MM.1S (cell line): ENCODE data around the gene TIMM9.

Experiments
- DNase-seq: peaks from one replicate; pipeline ENCODE4 v3.0.0-alpha.2; 2015
- H2AFZ ChIP-seq: fragments of 300-600 bp; sonication (generic); 2 replicates; pipeline ENCODE4 v1.6.0; 2016; ENCODE audit warnings: antibody characterized with exemption, low read length
- H3F3A ChIP-seq: fragments of 300-600 bp; sonication (generic); 2 replicates; pipeline ENCODE4 v1.6.1; 2016; ENCODE audit warnings: mild to moderate bottlenecking, antibody characterized with exemption, low read length, moderate library complexity, mixed read lengths; ENCODE audit not compliant: insufficient read depth
- H3K27ac ChIP-seq: fragments of 300-600 bp; sonication (generic); 2 replicates; pipeline ENCODE4 v1.5.1; 2016; ENCODE audit warnings: mild to moderate bottlenecking, low read length
- H3K27me3 ChIP-seq: fragments of 300-600 bp; sonication (generic); replicated peaks from 2 replicates; pipeline ENCODE4 v1.6.0; 2016; ENCODE audit warnings: low read length; ENCODE audit not compliant: insufficient read depth
- H3K36me3 ChIP-seq: fragments of 300-600 bp; sonication (generic); replicated peaks from 2 replicates; pipeline ENCODE4 v1.6.1; 2016; ENCODE audit warnings: mild to moderate bottlenecking, low read length, mixed read lengths; ENCODE audit not compliant: insufficient read depth
- H3K4me1 ChIP-seq: fragments of 300-600 bp; sonication (generic); 2 replicates; pipeline ENCODE4 v1.6.1; 2016; ENCODE audit warnings: low read length, mixed read lengths
- H3K4me2 ChIP-seq: fragments of 300-600 bp; sonication (generic); 2 replicates; pipeline ENCODE4 v1.6.0; 2016; ENCODE audit warnings: low read depth, low read length
- H3K4me3 ChIP-seq: fragments of 300-600 bp; sonication (generic); 2 replicates; pipeline ENCODE4 v1.5.1; 2016; ENCODE audit warnings: low read length, mixed read lengths
- H3K79me2 ChIP-seq: fragments of 300-600 bp; sonication (generic); 2 replicates; pipeline ENCODE4 v1.6.1; 2016; ENCODE audit warnings: mixed run types, low read length, mixed read lengths
- H3K9ac ChIP-seq: fragments of 300-600 bp; sonication (generic); 2 replicates; pipeline ENCODE4 v1.6.1; 2016; ENCODE audit warnings: low read length, mixed read lengths
- H3K9me2 ChIP-seq: fragments of 300-600 bp; sonication (generic); replicated peaks from 2 replicates; pipeline ENCODE4 v1.6.1; 2016; ENCODE audit warnings: mild to moderate bottlenecking, low read length, mixed read lengths; ENCODE audit not compliant: insufficient read depth
- H3K9me3 ChIP-seq: fragments of 300-600 bp; sonication (generic); replicated peaks from 2 replicates; pipeline ENCODE4 v1.6.1; 2016; ENCODE audit warnings: mild to moderate bottlenecking, low read length, mixed read lengths; ENCODE audit not compliant: insufficient read depth
- H4K20me1 ChIP-seq: fragments of 300-600 bp; sonication (generic); 2 replicates; pipeline ENCODE4 v1.6.1; 2016; ENCODE audit warnings: mild to moderate bottlenecking, low read length, moderate library complexity, mixed read lengths; ENCODE audit not compliant: insufficient read depth
- EZH2 ChIP-seq: fragments of 300-600 bp; sonication (generic); optimal IDR thresholded peaks from 2 replicates; pipeline ENCODE3; 2017; ENCODE audit warnings: low read depth, mild to moderate bottlenecking, antibody characterized with exemption, low read length, mixed read lengths
- EZH2phosphoT487 ChIP-seq: fragments of 300-600 bp; sonication (generic); IDR thresholded peaks from 2 replicates; pipeline ENCODE4 v1.6.1; 2018; ENCODE audit warnings: antibody characterized with exemption, low read length
- TF ChIP-seq, protein P1 (sequence below): fragments of 300-600 bp; sonication (generic); IDR thresholded peaks from 2 replicates; pipeline ENCODE4 v1.5.1; 2016; ENCODE audit warnings: antibody characterized with exemption, low read length, mixed read lengths

The TIMM9 gene

DNA sequence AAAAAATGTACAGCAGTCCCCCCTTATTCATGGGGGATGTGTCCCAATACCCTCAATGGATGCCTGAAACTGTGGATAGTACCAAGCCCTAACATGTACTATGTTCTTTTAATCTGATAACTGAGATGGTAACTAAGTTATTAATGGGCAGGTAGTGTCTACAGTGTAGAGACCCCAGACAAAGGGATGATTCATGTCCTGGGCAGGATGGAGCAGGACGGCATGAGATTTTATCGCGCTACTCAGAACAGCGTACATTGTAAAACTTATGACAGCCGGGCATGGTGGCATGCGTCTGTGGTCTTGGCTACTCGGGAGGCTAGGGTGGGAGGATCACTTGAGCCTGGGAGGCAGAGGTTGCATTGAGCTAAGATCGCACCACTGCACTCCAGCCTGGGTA lies 37.3 kb upstream of the TIMM9 start:
- no peaks in the 10 kb centered on the region for H3F3A ChIP-seq
- no peak overlapping the region for H3K9ac ChIP-seq
- no peaks in the 10 kb centered on the region for H3K9me3 ChIP-seq
- H2AFZ ChIP-seq: no peak overlapping the region
- H3K79me2 ChIP-seq: no peaks in the 10 kb centered on the region
- no peak for DNase-seq
- no peaks in the 10 kb centered on the region for H3K27me3 ChIP-seq
- H3K27ac ChIP-seq: no peak overlapping the region
- no peaks in the 10 kb centered on the region for H4K20me1 ChIP-seq
- no peaks in the 10 kb centered on the region for H3K36me3 ChIP-seq
- no peaks in the 10 kb centered on the region for H3K9me2 ChIP-seq
- TF ChIP-seq EZH2 (no peak), EZH2phosphoT487 (no peak)
- TF ChIP-seq, protein P1, sequence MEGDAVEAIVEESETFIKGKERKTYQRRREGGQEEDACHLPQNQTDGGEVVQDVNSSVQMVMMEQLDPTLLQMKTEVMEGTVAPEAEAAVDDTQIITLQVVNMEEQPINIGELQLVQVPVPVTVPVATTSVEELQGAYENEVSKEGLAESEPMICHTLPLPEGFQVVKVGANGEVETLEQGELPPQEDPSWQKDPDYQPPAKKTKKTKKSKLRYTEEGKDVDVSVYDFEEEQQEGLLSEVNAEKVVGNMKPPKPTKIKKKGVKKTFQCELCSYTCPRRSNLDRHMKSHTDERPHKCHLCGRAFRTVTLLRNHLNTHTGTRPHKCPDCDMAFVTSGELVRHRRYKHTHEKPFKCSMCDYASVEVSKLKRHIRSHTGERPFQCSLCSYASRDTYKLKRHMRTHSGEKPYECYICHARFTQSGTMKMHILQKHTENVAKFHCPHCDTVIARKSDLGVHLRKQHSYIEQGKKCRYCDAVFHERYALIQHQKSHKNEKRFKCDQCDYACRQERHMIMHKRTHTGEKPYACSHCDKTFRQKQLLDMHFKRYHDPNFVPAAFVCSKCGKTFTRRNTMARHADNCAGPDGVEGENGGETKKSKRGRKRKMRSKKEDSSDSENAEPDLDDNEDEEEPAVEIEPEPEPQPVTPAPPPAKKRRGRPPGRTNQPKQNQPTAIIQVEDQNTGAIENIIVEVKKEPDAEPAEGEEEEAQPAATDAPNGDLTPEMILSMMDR: no peak
- no peak overlapping the region for H3K4me2 ChIP-seq
- no peak overlapping the region for H3K4me3 ChIP-seq
- no peaks in the 10 kb centered on the region for H3K4me1 ChIP-seq

DNA sequence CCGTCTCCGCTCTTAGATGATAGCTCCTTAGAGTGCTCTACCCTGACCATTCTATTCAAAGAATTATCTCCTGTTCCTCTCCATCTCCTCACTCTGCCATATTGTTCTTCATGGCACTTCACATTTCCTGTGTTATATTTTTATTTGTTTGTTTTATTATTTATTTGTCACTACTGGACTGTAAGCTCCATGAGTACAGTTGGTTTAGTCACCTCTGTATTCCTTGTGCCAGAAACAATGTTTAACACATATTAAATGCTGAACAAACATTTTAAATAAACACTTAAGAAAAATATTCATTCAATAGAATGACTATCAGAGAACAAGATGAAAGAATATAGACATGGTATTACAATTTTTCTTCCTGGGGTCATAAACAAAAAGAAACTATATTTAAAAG lies 35.8 kb upstream of the TIMM9 start:
- Histone ChIP-seq H3K27me3 (no peaks in the 10 kb centered on the region), H3K4me1 (no peaks in the 10 kb centered on the region), H3K9me2 (no peaks in the 10 kb centered on the region), H3K36me3 (no peaks in the 10 kb centered on the region), H3K9me3 (no peaks in the 10 kb centered on the region), H3F3A (no peaks in the 10 kb centered on the region), H3K27ac (no peak overlapping the region), H3K79me2 (no peaks in the 10 kb centered on the region), H3K9ac (no peak overlapping the region), H3K4me2 (no peak overlapping the region), H2AFZ (no peak overlapping the region), H3K4me3 (no peak overlapping the region), H4K20me1 (no peaks in the 10 kb centered on the region)
- TF ChIP-seq, protein P1: no peak
- TF ChIP-seq EZH2phosphoT487 (no peak), EZH2 (no peak)
- DNase-seq: no peak

DNA sequence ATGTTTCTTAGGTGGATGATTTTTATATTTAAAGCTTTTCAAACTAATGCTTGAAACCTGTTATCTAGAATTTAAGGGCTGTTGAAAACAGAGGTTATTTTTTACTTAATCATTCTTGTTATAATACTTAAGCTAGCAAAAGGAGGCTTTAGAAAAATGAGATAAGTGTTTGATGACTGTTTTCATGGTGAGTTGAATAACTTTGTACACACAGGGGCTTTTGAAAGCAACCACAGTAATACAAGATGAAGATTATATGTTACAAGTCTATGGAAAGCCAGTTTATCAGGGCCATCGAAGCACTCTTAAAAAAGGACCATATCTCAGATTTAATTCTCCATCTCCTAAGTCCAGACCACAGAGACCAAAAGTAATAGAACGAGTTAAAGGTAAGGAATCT lies 33.4 kb upstream of the TIMM9 start:
- DNase-seq: no peak
- Histone ChIP-seq H4K20me1 (no peaks in the 10 kb centered on the region), H3K4me2 (no peak overlapping the region), H3K27ac (no peak overlapping the region), H3K9me3 (no peaks in the 10 kb centered on the region), H3K9me2 (no peaks in the 10 kb centered on the region), H3K79me2 (no peaks in the 10 kb centered on the region), H3K4me1 (no peaks in the 10 kb centered on the region), H2AFZ (no peak overlapping the region), H3K9ac (no peak overlapping the region), H3K27me3 (no peaks in the 10 kb centered on the region), H3K36me3 (no peaks in the 10 kb centered on the region), H3K4me3 (no peak overlapping the region), H3F3A (no peaks in the 10 kb centered on the region)
- TF ChIP-seq, protein P1: no peak
- TF ChIP-seq EZH2 (no peak), EZH2phosphoT487 (no peak)
